ENCODE data around the gene GPR84. TPM values are rescaled to one million over a fixed set of nuclear protein-coding genes. Genes with fewer than 3 reads are reported as not detected.

The GPR84 gene
- total and polyA plus RNA-seq, 2 of the 13 experiments (the other 11 are each of a cell fraction or from before 2014, with no cell fraction given), result not detected

DNA sequence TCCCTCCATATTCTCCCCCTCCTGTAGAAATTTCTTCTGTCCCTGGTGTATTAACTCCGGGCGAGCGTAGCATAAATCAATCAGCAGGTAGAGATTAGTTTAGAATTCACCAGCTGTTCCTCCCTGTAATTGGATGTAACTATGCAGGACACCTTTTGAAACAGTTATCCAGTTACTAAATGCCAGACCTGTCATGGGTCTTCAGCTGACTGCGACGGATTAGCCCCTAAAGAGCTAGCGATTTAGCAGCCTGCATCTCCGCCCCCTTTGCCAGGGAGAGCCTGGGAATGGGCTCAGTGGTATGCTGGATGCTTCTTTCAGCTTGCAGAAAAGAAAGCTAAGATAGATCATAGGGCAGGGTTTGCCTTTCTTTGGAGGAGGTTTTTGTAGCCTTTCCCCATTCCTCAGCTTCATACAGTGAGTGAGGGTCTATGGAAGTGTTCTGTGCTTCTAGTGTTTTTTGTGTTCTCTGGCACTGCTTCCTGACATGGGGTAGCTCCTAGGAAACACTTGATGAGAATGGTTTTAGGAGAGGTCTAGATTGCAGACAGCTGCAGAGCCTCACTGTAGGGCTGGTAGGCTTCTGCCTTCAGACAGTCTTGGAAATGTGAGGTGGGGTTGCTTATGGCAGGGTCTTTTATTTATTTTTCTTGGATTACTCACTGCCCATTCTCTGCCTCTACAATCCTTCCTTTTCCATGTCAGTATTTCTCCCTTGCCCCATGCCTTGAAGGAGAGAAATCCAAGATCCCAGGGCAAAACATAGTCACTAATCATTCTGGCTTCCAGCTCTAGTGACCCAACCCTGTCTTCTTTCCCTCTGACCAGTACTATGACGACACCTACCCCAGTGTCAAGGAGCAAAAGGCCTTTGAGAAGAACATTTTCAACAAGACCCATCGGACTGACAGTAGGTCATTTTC is 22.6 kb downstream of the GPR84 start:
- TF ChIP-seq DBP (CRISPR knock-in tag; IDR thresholded peaks at IDR 0.05; ENCODE audit: not compliant biosample characterization) (no peak), TSC22D2 (CRISPR knock-in tag; IDR thresholded peaks at IDR 0.05; ENCODE audit: borderline replicate concordance) (no peak), ZBTB1 (CRISPR knock-in tag; IDR thresholded peaks at IDR 0.05; ENCODE audit: borderline replicate concordance) (no peak), ZNF546 (CRISPR knock-in tag; conservative IDR thresholded peaks at IDR 0.05) (no peak), ZNF619 (CRISPR knock-in tag; IDR thresholded peaks at IDR 0.05) (no peak), ELF4 (CRISPR knock-in tag; IDR thresholded peaks at IDR 0.05; ENCODE audit: borderline replicate concordance) (no peak), MTF1 (CRISPR knock-in tag; IDR thresholded peaks at IDR 0.05) (no peak), ZNF629 (CRISPR knock-in tag; conservative IDR thresholded peaks at IDR 0.05) (no peak), ARNTL (CRISPR knock-in tag; IDR thresholded peaks at IDR 0.05) (no peak), ZSCAN22 (CRISPR knock-in tag; IDR thresholded peaks at IDR 0.05) (no peak), HNF4G (IDR thresholded peaks at IDR 0.05; ENCODE audit: borderline replicate concordance, low read depth, low read length) (no peak), HNF4G (CRISPR knock-in tag; IDR thresholded peaks at IDR 0.05; ENCODE audit: borderline replicate concordance, low read depth) (no peak)
- TF ChIP-seq, protein P1, sequence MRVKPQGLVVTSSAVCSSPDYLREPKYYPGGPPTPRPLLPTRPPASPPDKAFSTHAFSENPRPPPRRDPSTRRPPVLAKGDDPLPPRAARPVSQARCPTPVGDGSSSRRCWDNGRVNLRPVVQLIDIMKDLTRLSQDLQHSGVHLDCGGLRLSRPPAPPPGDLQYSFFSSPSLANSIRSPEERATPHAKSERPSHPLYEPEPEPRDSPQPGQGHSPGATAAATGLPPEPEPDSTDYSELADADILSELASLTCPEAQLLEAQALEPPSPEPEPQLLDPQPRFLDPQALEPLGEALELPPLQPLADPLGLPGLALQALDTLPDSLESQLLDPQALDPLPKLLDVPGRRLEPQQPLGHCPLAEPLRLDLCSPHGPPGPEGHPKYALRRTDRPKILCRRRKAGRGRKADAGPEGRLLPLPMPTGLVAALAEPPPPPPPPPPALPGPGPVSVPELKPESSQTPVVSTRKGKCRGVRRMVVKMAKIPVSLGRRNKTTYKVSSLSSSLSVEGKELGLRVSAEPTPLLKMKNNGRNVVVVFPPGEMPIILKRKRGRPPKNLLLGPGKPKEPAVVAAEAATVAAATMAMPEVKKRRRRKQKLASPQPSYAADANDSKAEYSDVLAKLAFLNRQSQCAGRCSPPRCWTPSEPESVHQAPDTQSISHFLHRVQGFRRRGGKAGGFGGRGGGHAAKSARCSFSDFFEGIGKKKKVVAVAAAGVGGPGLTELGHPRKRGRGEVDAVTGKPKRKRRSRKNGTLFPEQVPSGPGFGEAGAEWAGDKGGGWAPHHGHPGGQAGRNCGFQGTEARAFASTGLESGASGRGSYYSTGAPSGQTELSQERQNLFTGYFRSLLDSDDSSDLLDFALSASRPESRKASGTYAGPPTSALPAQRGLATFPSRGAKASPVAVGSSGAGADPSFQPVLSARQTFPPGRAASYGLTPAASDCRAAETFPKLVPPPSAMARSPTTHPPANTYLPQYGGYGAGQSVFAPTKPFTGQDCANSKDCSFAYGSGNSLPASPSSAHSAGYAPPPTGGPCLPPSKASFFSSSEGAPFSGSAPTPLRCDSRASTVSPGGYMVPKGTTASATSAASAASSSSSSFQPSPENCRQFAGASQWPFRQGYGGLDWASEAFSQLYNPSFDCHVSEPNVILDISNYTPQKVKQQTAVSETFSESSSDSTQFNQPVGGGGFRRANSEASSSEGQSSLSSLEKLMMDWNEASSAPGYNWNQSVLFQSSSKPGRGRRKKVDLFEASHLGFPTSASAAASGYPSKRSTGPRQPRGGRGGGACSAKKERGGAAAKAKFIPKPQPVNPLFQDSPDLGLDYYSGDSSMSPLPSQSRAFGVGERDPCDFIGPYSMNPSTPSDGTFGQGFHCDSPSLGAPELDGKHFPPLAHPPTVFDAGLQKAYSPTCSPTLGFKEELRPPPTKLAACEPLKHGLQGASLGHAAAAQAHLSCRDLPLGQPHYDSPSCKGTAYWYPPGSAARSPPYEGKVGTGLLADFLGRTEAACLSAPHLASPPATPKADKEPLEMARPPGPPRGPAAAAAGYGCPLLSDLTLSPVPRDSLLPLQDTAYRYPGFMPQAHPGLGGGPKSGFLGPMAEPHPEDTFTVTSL (CRISPR knock-in tag; IDR thresholded peaks at IDR 0.05; ENCODE audit: borderline replicate concordance), result no peak
- TF ChIP-seq, protein P2, sequence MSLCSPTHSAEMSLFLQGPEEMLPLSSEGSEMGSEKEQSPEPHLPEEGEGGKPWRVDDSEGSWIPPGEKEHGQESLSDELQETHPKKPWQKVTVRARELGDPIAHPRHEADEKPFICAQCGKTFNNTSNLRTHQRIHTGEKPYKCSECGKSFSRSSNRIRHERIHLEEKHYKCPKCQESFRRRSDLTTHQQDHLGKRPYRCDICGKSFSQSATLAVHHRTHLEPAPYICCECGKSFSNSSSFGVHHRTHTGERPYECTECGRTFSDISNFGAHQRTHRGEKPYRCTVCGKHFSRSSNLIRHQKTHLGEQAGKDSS (CRISPR knock-in tag; IDR thresholded peaks at IDR 0.05; ENCODE audit: borderline replicate concordance, low read depth), result no peak
- H3K4me2 ChIP-seq (ENCODE audit: low read depth, low read length), result no peak overlapping the region
- intact Hi-C loops (cut with micrococcal nuclease; ENCODE audit: unreplicated experiment) (no loop called here), in situ Hi-C loops (cut with HindIII; ENCODE audit: extremely low pct_ligation_motif_present, low pct_unique_long_range_greater_than_20kb) (no loop called here)
- H3K27ac ChIP-seq (ENCODE audit: extremely low read length, insufficient read depth, low read length), result no peak overlapping the region
- 94% methylated on average over 9 of the region's 9 CpGs for WGBS (ENCODE audit: low lambda C conversion rate)
- no peaks in the 10 kb centered on the region for H4K20me1 ChIP-seq (ENCODE audit: insufficient read depth, low read length)
- peaks cover 5% of the 10 kb centered on the region for H3K79me2 ChIP-seq (ENCODE audit: insufficient read depth, low read length)
- peaks cover 18 to 48% of the 10 kb centered on the region in 2 experiments for H3K36me3 ChIP-seq (replicated peaks in 1 of 2; ENCODE audit: control insufficient read depth in 1 of 2, insufficient read depth in 2 of 2, low read length in 2 of 2)
- H3K4me1 ChIP-seq (ENCODE audit: insufficient read depth, low read length), result peaks cover 49% of the 10 kb centered on the region
- FAIRE-seq, result no peak
- H3K4me3 ChIP-seq (replicated peaks in 1 of 3; ENCODE audit: insufficient read depth in 1 of 3, low read depth in 2 of 3, low read length in 3 of 3), result no peak overlapping the region
- H3K27me3 ChIP-seq (ENCODE audit: control insufficient read depth in 1 of 2, insufficient read depth in 2 of 2, low read length in 2 of 2), result no peaks in the 10 kb centered on the region
- no peak overlapping the region for H2AFZ ChIP-seq (ENCODE audit: low read length)
- CTCF ChIA-PET (ENCODE audit: low intra/inter-chr PET ratio, low total read pairs), result no interaction called here
- BruUV-seq (replicated peaks), result no TSS peak
- POLR2A ChIA-PET, result interaction anchor here (1.0 to 1.5 kb wide), 4 partner anchors 13 to 61 kb away, joined by 3 to 5 read pairs (median 4); partner anchors contain the start of genes CBX5, COPZ1 and HNRNPA1
- ATAC-seq, result no peak
- DNase-seq (ENCODE audit: low spot score), result no peak
- no peak overlapping the region for H3K9ac ChIP-seq (ENCODE audit: insufficient read depth, low read depth, low read length)
- H3K9me3 ChIP-seq (ENCODE audit: low read length), result no peaks in the 10 kb centered on the region
